ENCODE data around the gene CAPN1. TPM values are rescaled to one million over a fixed set of nuclear protein-coding genes. Genes with fewer than 3 reads are reported as not detected.

The CAPN1 gene
- total and polyA plus RNA-seq, 2 of the 13 experiments (the other 11 are each of a cell fraction or from before 2014, with no cell fraction given), result 57.3 to 82.6 TPM

GRCh38 chr11:65134240-65134951, 47.3 kb upstream of the CAPN1 start, which contains the start of gene SYVN1 (continued):
- TF ChIP-seq ZNF142 (CRISPR knock-in tag; IDR thresholded peaks at IDR 0.05) (no peak), ZNF891 (CRISPR knock-in tag; IDR thresholded peaks at IDR 0.05) (no peak; the same call in 1 of the 2 replicates), MTF1 (CRISPR knock-in tag; IDR thresholded peaks at IDR 0.05) (0 out of 2 replicates have a peak, but pooled peaks have one; percentile 21), ZNF576 (CRISPR knock-in tag; IDR thresholded peaks at IDR 0.05) (no peak), ZNF691 (CRISPR knock-in tag; IDR thresholded peaks at IDR 0.05; ENCODE audit: borderline replicate concordance, low read depth) (peak; percentile 89; the same call in 1 of the 2 replicates), ZBTB25 (CRISPR knock-in tag; IDR thresholded peaks at IDR 0.05) (peak; percentile 93), ZFP36L2 (CRISPR knock-in tag; IDR thresholded peaks at IDR 0.05) (no peak), ZNF570 (CRISPR knock-in tag; IDR thresholded peaks at IDR 0.05; ENCODE audit: borderline replicate concordance) (no peak), ZNF562 (CRISPR knock-in tag; IDR thresholded peaks at IDR 0.05; ENCODE audit: borderline replicate concordance) (no peak), ZNF33A (CRISPR knock-in tag; IDR thresholded peaks at IDR 0.05; ENCODE audit: borderline replicate concordance) (no peak), ZSCAN9 (CRISPR knock-in tag; IDR thresholded peaks at IDR 0.05; ENCODE audit: borderline replicate concordance) (no peak), KLF12 (CRISPR knock-in tag; IDR thresholded peaks at IDR 0.05; ENCODE audit: borderline replicate concordance) (no peak; the same call in 1 of the 2 replicates), FOSL2 (CRISPR knock-in tag; IDR thresholded peaks at IDR 0.05) (peak; percentile 64), NFKB2 (CRISPR knock-in tag; IDR thresholded peaks at IDR 0.05; ENCODE audit: borderline replicate concordance) (peak; percentile 52; the same call in 1 of the 2 replicates), USF2 (IDR thresholded peaks at IDR 0.05; ENCODE audit: low read depth, low read length) (no peak), USF2 (CRISPR knock-in tag; IDR thresholded peaks at IDR 0.05; ENCODE audit: borderline replicate concordance) (no peak; the same call in 1 of the 2 replicates), HNRNPL (IDR thresholded peaks at IDR 0.05; ENCODE audit: low read depth, low read length) (0 out of 2 replicates have a peak, but pooled peaks have one; percentile 40), HES4 (CRISPR knock-in tag; IDR thresholded peaks at IDR 0.05; ENCODE audit: borderline replicate concordance) (peak; percentile 12; the same call in 1 of the 2 replicates)
